WI38 (cell line): ENCODE data around the gene DAO.

Experiments
- H3K4me3 ChIP-seq: 2 replicates; pipeline ENCODE4 v1.5.1; 2011; ENCODE audit warnings: low read depth, mild to moderate bottlenecking, control low read depth, low read length
- CTCF ChIP-seq: IDR thresholded peaks from 2 replicates; pipeline ENCODE4 v1.5.1; 2012; ENCODE audit warnings: low read depth, mild to moderate bottlenecking, control low read depth, low read length

DAO gene

GRCh38 chr12:108879615-108880254, at the start of gene DAO:
Gene DAO, plus strand, starts transcription at chr12:108880092. Its CDS starts 4,915 bp downstream, at chr12:108885007.
- H3K4me3 ChIP-seq: no peak within 1 kb of the TSS
- no peak for TF ChIP-seq CTCF

- H3K4me3 ChIP-seq: no peak overlapping the region
- TF ChIP-seq CTCF: no peak
Observed at GRCh38 chr12:108831309-108831991, 48.4 kb upstream of the DAO start.

DNA sequence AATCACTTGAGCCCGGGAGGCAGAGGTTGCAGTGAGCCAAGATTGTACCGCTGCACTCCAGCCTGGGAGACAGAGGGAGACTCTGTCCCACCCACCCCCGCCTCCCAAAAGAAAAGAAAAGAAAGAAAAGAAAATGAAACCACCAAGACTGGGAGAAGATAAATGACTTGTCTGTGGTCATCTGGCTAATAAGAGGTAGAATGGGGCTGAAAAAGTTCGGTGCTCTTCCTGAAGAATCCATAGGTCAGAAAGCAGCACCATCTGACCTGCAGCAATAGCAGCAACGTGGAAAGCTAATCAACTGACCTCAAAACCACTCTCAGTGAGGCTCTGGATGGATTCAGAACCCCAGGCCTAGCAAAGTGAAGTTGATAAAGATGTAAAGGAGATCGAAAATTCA, 47.7 kb upstream of the DAO start:
- no peak for TF ChIP-seq CTCF
- H3K4me3 ChIP-seq: no peak overlapping the region

- peak overlapping the region; percentile 46 for H3K4me3 ChIP-seq
- no peak for TF ChIP-seq CTCF
Observed at GRCh38 chr12:108832730-108833354, 47.0 kb upstream of the DAO start.

DNA sequence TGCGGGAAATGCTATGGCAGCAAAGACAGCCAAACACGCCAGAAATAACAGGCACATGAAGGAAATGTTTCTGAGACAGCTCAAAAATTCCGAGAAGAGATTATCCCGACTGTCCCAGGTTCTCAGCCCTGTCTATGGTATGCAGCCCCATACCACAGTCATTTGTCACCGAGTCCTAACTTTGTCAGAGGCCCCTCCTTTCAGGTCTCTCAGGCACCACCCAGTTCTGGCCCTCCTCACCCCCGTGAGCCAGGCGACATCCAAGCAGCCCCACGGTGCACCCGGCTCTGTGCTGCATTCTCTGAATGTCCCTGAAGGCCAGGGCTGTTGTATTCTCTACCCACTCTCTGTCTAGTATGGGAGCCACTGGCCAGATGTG, 46.5 kb upstream of the DAO start:
- no peak for TF ChIP-seq CTCF
- peak overlapping the region; percentile 46 for H3K4me3 ChIP-seq

GRCh38 chr12:108833757-108834472, 46.0 kb upstream of the DAO start:
- H3K4me3 ChIP-seq: peak overlapping the region; percentile 46
- no peak for TF ChIP-seq CTCF
